Measurements from ENCODE around the gene CNPY1. TPM values are rescaled to one million over a fixed set of nuclear protein-coding genes. Genes with fewer than 3 reads are reported as not detected.

CNPY1 gene
- total and polyA plus RNA-seq, 9 of the 15 experiments (the other 6 are each of a cell fraction or from before 2014, with no cell fraction given), result not detected

DNA sequence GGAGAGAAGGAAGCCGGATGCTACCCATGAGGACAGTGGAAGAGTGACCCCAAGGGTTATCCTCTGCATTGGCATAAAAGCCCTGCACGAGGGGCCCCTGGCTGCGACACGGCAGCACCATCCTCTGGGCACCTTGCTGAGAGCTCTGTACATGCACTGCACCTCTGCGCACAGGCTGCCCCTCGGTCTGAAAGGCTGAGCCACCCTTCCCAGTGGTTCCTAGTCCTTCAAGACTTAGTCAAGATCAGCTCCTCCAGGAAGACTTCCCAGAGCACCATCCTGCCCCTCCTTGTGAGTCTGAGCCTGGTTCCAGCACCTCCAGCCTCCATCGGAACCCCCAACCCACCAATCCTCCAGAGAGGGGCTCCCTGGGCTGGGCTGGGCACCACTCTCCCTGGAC, 37.9 kb upstream of the CNPY1 start (continued):
- TF ChIP-seq SRSF7 (optimal IDR thresholded peaks at IDR 0.05; ENCODE audit: low read depth, low read length), result no peak
- no peak for TF ChIP-seq FOXA1 (IDR thresholded peaks at IDR 0.05; ENCODE audit: borderline replicate concordance)
- TF ChIP-seq ZNF436 (CRISPR knock-in tag; IDR thresholded peaks at IDR 0.05), result no peak
- TF ChIP-seq SUPT5H (IDR thresholded peaks at IDR 0.05), result no peak
- no peak for TF ChIP-seq SMAD1 (IDR thresholded peaks at IDR 0.05; ENCODE audit: low read depth, low read length, partially characterized antibody)
- TF ChIP-seq, protein P1, sequence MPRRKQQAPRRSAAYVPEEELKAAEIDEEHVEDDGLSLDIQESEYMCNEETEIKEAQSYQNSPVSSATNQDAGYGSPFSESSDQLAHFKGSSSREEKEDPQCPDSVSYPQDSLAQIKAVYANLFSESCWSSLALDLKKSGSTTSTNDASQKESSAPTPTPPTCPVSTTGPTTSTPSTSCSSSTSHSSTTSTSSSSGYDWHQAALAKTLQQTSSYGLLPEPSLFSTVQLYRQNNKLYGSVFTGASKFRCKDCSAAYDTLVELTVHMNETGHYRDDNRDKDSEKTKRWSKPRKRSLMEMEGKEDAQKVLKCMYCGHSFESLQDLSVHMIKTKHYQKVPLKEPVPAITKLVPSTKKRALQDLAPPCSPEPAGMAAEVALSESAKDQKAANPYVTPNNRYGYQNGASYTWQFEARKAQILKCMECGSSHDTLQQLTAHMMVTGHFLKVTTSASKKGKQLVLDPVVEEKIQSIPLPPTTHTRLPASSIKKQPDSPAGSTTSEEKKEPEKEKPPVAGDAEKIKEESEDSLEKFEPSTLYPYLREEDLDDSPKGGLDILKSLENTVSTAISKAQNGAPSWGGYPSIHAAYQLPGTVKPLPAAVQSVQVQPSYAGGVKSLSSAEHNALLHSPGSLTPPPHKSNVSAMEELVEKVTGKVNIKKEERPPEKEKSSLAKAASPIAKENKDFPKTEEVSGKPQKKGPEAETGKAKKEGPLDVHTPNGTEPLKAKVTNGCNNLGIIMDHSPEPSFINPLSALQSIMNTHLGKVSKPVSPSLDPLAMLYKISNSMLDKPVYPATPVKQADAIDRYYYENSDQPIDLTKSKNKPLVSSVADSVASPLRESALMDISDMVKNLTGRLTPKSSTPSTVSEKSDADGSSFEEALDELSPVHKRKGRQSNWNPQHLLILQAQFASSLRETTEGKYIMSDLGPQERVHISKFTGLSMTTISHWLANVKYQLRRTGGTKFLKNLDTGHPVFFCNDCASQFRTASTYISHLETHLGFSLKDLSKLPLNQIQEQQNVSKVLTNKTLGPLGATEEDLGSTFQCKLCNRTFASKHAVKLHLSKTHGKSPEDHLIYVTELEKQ (CRISPR knock-in tag; IDR thresholded peaks at IDR 0.05), result no peak
- TF ChIP-seq EHMT2 (IDR thresholded peaks at IDR 0.05), result no peak

DNA sequence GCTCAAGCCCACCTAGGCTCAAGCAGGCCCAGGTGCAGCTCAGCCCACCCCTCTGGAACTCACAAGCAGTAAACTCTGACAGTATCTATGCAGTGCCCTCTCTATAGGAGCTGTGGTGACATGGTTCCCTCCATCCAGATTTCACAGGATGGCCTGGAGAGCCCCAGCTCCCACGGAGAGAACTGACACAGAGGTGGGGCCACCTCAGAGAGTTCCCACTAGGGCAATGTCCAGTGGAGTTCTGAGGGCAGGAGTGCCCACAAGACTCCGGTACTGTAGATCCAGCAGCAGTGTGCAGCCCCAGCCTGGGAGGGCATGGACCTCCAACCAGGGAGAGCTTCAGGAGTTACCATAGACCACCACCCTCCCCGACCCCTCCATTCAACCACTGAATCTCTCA, 37.3 kb upstream of the CNPY1 start:
- no peak for FAIRE-seq
- H3K27me3 ChIP-seq (ENCODE audit: control insufficient read depth in 2 of 2, insufficient read depth in 2 of 2, low read length in 2 of 2), result peaks cover 61 to 91% of the 10 kb centered on the region in 2 experiments
- CTCF ChIA-PET (ENCODE audit: low intra/inter-chr PET ratio), result no interaction called here
- no peak overlapping the region for H3K4me3 ChIP-seq
- no TSS peak for BruUV-seq (replicated peaks)
- peaks cover 5 to 9% of the 10 kb centered on the region in 2 experiments; a peak in 3 of 5 replicates for H3K4me1 ChIP-seq (replicated peaks in 1 of 2; ENCODE audit: control insufficient read depth in 2 of 2, insufficient read depth in 2 of 2, low read length in 2 of 2)
- no peaks in the 10 kb centered on the region for H3K36me3 ChIP-seq (ENCODE audit: control insufficient read depth, insufficient read depth, low read length)
- TF ChIP-seq, protein P2, sequence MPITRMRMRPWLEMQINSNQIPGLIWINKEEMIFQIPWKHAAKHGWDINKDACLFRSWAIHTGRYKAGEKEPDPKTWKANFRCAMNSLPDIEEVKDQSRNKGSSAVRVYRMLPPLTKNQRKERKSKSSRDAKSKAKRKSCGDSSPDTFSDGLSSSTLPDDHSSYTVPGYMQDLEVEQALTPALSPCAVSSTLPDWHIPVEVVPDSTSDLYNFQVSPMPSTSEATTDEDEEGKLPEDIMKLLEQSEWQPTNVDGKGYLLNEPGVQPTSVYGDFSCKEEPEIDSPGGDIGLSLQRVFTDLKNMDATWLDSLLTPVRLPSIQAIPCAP (CRISPR knock-in tag; IDR thresholded peaks at IDR 0.05; ENCODE audit: borderline replicate concordance), result no peak
- TF ChIP-seq HDAC8 (tag; IDR thresholded peaks at IDR 0.05), result no peak
- H3K79me2 ChIP-seq (ENCODE audit: control insufficient read depth, insufficient read depth, low read length), result no peaks in the 10 kb centered on the region
- ATAC-seq, result no peak
- WGBS (ENCODE audit: insufficient coverage, low coverage, missing lambda C conversion rate), result 0% methylated on average over 3 of the region's 3 CpGs
- in situ Hi-C loops (cut with MboI), result no loop called here
- no peaks in the 10 kb centered on the region for H4K20me1 ChIP-seq (replicated peaks; ENCODE audit: control insufficient read depth, insufficient read depth, low read length)
- no peak overlapping the region for H3K9ac ChIP-seq (ENCODE audit: insufficient read depth in 1 of 2, low read depth in 2 of 2, low read length in 2 of 2)
- H3K4me2 ChIP-seq (ENCODE audit: insufficient read depth, low read length), result no peak overlapping the region
- no peaks in the 10 kb centered on the region for H3K9me1 ChIP-seq (ENCODE audit: control insufficient read depth, insufficient read depth, low read length)
- H3K9me3 ChIP-seq (replicated peaks; ENCODE audit: control insufficient read depth, insufficient read depth, low read depth, low read length), result no peaks in the 10 kb centered on the region
- no peak overlapping the region for H3K27ac ChIP-seq (ENCODE audit: extremely low read depth, low read depth, low read length)
- no peak for DNase-seq (ENCODE audit: extremely low read depth in 1 of 4, low spot score in 3 of 4)
- intact Hi-C loops (cut with micrococcal nuclease), result no loop called here
- no peak overlapping the region for H2AFZ ChIP-seq (ENCODE audit: low read depth, low read length)
- POLR2A ChIA-PET, result interaction anchor here (0.6 to 1.2 kb wide), 4 partner anchors 8 to 649 kb away, joined by 3 to 5 read pairs (median 4); no protein-coding TSS in a partner anchor

Measured in K562 (cell line).